ENCODE results near the gene PRR29. TPM values are rescaled to one million over a fixed set of nuclear protein-coding genes. Genes with fewer than 3 reads are reported as not detected.

The PRR29 gene
- total RNA-seq, 4 donors from 2014 or later: 0.09 TPM; not detected in 3

- no peak overlapping the region for H3K4me3 ChIP-seq
- 43 to 51% methylated on average over 3 to 4 of the region's 7 CpGs for WGBS, 2 donors
- peaks cover 0 to 6% (median 0%) of the 10 kb centered on the region in 4 donors for H3K27me3 ChIP-seq
- H3K4me1 ChIP-seq: peaks cover 0 to 31% (median 4%) of the 10 kb centered on the region in 3 donors
- no peak for TF ChIP-seq POLR2A (IDR thresholded peaks at IDR 0.05)
- intact Hi-C loops (cut with DNase I): no loop called here
- no peaks in the 10 kb centered on the region for H3K36me3 ChIP-seq
- no peak for DNase-seq
- H3K9me3 ChIP-seq: no peaks in the 10 kb centered on the region
- peak overlapping the region in 1 of 4 donors; percentile 34 for H3K27ac ChIP-seq
Measured at GRCh38 chr17:63960430-63960829, 37.7 kb upstream of the PRR29 start.

GRCh38 chr17:63961355-63962212 lies 36.6 kb upstream of the PRR29 start:
- TF ChIP-seq POLR2A (IDR thresholded peaks at IDR 0.05): no peak
- no peak for TF ChIP-seq CTCF (IDR thresholded peaks at IDR 0.05)
- H3K4me3 ChIP-seq: peak overlapping the region in 2 of 4 donors; percentile 27 to 45
- H3K9me3 ChIP-seq: no peaks in the 10 kb centered on the region

GRCh38 chr17:63962298-63962744 lies 35.8 kb upstream of the PRR29 start:
- no peaks in the 10 kb centered on the region for H3K9me3 ChIP-seq
- no peak for TF ChIP-seq CTCF (IDR thresholded peaks at IDR 0.05)
- no peak for TF ChIP-seq POLR2A (IDR thresholded peaks at IDR 0.05)
- no peak overlapping the region for H3K4me3 ChIP-seq
- 67 to 76% methylated on average over 3 to 8 of the region's 10 CpGs for WGBS, 2 donors
- H3K36me3 ChIP-seq: no peaks in the 10 kb centered on the region
- H3K27me3 ChIP-seq: peaks cover 0 to 6% (median 0%) of the 10 kb centered on the region in 4 donors
- intact Hi-C loops (cut with DNase I): no loop called here
- H3K27ac ChIP-seq: peak overlapping the region in 3 of 4 donors; percentile 28 to 81 (median 65)
- peaks cover 0 to 31% (median 4%) of the 10 kb centered on the region in 3 donors for H3K4me1 ChIP-seq
- no peak for DNase-seq

More at GRCh38 chr17:63961355-63962212, 36.6 kb upstream of the PRR29 start:
- Histone ChIP-seq H3K27me3 (peaks cover 0 to 6% (median 0%) of the 10 kb centered on the region in 4 donors), H3K4me1 (peaks cover 0 to 31% (median 4%) of the 10 kb centered on the region in 3 donors), H3K27ac (peak overlapping the region in 2 of 4 donors; percentile 65 to 81), H3K36me3 (no peaks in the 10 kb centered on the region)
- DNase-seq: no peak
- intact Hi-C loops (cut with DNase I): no loop called here
- WGBS, 2 donors: 15 to 29% methylated on average over 21 to 29 of the region's 37 CpGs

- Histone ChIP-seq H3K27ac (peak overlapping the region in 3 of 4 donors; percentile 58 to 81 (median 65)), H3K4me1 (peaks cover 0 to 31% (median 4%) of the 10 kb centered on the region in 3 donors), H3K9me3 (no peaks in the 10 kb centered on the region), H3K27me3 (peaks cover 0 to 6% (median 0%) of the 10 kb centered on the region in 4 donors), H3K36me3 (no peaks in the 10 kb centered on the region), H3K4me3 (no peak overlapping the region)
- intact Hi-C loops (cut with DNase I): no loop called here
- WGBS, 2 donors: 74 to 94% methylated on average over 4 of the region's 4 CpGs
- TF ChIP-seq POLR2A (IDR thresholded peaks at IDR 0.05): no peak
- TF ChIP-seq CTCF (IDR thresholded peaks at IDR 0.05): no peak
- DNase-seq: no peak
Measured at GRCh38 chr17:63963123-63963522, 35.0 kb upstream of the PRR29 start.

GRCh38 chr17:63966646-63967264 lies 31.4 kb upstream of the PRR29 start:
- Histone ChIP-seq H3K4me1 (peaks cover 0 to 20% (median under 1%) of the 10 kb centered on the region in 3 donors), H3K36me3 (no peaks in the 10 kb centered on the region), H3K27ac (no peak overlapping the region), H3K4me3 (no peak overlapping the region), H3K27me3 (no peaks in the 10 kb centered on the region), H3K9me3 (no peaks in the 10 kb centered on the region)
- WGBS, 2 donors: 69 to 73% methylated on average over 7 to 9 of the region's 11 CpGs
- no peak for TF ChIP-seq POLR2A (IDR thresholded peaks at IDR 0.05)
- no peak for TF ChIP-seq CTCF (IDR thresholded peaks at IDR 0.05)
- no peak for DNase-seq
- intact Hi-C loops (cut with DNase I): no loop called here

Data from esophagus squamous epithelium (tissue), 5 donors.